HG03060 (cell line): ENCODE data around the gene CDC42EP3.

Source experiments
- ATAC-seq: cut with Tn5 transposase; IDR thresholded peaks from one replicate; pipeline ENCODE4 v1.9.1; 2021; ENCODE audit warnings: low read depth, moderate number of reproducible peaks; ENCODE audit not compliant: unreplicated experiment

CDC42EP3 gene

DNA sequence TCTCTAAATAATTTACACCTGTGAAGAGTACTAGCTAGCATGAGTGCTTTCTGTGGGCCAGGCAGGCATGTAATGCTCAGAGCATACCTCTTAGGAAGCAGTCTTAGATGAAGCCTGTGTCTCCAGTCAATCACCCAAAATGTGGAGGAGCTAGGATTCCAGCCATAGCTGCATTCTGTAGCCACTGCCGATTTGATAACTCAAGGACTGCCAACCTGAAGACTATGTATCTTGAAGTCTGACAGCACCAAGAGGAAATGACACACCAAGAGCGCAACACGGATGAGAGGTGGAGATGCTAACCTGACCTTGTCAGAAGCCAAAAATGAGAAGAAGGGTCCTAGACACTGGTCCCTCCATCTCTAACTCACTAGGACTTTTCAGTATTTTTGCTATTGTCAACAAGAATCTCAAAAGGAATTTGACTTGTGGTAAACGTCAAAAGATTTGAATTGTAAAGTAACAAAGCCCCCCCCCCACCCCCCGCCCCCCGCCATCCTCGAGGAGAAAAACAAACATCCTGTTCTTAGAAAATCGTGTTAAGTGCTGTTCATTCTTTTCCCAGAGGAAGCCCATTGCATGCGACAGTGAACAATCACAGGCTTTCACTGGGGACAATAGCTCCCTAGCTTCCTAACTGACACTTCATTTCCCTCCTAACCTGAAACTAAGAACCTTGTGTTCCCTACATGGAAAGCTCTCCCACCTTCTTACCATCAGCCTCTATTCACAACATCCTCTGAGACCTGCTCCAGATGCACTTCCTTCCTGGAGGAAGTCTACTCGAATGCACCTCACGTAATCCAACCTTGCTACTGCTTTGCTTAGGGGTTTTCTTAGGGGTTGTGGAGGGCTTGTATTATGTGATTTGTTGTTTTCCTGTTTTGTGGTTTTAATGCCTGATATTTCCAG is 14.7 kb downstream of the CDC42EP3 start:
- no peak for ATAC-seq

DNA sequence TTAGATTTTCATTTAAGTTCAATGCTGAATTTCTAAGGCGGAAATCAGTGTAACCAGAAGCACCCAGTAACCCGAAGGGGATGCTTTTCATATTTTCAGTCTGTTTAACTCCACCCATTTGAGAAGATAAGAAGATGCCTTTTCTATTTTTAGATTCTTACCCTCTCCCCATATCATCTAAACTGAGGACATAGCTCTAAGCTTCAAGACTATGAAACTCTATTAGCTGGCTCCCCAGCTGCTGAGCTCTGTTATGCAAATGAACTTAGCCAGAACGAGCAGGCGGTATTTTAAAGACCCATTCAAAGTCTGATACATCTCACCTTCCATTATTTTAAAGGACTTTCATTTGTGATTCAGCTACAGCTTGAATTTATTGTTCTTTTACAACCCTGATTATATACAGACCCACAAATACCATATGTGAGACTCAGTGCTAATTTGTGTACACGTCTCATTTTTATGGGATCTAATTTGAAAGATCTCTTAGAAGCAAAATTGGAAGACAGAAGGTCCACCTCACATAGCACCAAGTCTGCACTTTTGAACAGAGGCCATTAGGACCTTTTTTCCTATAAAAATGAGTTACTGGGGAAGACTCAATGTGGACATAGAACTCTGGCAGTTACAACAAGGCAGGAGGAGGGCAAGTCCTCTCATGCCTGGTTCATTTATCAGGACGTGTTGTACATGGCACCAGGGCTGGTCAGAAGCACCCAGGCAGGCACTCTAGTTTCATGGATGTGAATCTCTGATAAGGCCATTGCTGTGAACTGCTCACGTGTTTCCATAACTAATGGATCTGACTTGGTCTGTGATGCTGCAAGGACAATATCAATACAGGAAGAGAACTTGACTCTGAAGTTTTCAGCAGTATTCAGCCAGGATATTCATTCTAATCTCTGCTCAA is 16.3 kb downstream of the CDC42EP3 start:
- ATAC-seq, result peak; percentile 83

GRCh38 chr2:37654419-37654818 is 17.0 kb downstream of the CDC42EP3 start:
- ATAC-seq, result no peak

DNA sequence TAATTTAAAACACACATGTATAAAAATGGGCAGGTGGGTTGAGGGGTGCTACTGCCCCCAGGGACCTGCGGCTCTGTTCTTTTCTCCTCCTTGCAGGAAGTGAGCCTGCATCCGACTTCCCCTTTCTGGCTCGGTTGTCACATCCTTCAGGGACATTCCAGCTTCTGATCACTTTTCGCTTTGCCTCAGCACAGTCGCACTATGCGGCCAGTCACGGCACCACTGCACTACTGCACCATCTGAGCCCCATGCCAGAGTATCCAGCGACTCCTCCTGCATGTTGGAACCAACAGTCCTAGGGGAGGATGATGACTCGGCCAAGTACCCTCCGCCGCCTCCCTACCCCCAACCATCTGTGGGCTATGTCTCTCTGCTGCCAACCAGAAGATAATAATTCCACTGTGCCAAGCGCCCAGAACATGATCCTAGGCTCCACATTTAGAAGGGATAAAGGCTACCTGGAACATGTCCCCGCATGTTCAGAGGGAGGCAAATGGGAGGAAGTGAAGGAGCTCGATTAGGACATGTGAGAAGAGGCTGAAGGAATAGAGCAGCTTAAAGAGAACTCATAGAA is 17.6 kb downstream of the CDC42EP3 start:
- no peak for ATAC-seq

DNA sequence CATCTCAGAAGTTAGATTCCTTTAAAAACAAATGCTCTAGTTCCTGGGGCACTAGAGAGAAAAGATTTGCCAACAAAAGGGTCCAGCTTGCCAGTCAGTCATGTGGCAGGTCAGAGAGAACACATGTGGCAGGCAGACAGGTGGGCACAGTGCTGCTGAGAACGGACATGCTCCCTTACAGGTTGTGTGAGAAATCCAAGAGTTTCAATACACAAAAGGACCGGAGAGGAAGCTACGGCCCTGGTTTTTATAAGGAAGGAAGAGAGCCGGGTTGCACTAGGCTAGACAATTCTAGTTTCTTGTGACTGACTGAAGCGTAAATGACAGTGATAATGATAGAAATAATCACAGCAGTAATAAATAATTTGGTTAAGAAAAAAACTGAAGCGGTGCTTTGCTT is 18.3 kb downstream of the CDC42EP3 start:
- ATAC-seq, result no peak

DNA sequence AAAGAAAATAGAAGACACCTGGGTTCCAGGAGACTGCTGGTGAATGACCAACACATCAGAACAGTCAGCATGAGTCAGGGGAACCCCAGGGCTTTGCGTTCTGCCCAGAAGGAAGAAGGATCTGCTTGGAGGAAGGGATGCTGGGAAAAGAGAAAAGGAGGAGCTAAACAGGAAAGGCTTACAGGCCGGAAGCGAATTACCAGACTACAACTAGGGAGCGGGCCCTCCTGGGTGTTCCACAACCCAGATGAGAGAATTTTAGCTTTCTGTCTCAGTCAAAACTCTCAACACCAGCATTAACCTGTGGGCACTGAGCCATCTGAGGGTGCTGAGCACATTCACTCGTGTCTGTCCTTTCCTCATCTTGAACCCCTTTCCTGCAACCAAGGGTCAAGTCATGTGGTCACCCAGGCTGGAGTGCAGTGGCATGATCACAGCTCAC is 19.2 kb downstream of the CDC42EP3 start:
- no peak for ATAC-seq

DNA sequence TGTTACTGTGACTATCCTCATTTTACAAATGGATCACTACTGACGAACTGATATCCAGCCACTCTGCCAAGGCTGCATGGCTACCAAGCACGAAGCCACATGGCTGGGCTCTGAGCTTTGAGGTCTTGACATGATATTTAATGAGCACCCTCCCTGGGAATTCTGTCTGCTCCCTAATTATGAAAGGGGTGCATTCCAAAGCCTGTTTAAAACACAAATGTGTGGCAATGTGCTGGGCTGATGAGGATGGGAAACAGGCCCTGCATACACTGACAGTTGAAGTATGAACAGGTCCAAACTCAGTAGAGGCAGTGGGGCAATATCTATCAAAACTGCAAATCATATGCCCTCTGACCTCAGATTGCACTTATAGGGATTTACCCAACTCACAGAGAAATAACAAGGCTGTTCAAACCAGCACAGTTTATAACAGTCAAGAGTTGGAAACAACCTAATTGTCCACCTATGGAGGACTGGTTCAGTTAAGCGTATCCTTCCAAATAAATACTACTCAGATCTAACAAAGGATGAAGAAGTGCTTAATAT is 20.8 kb downstream of the CDC42EP3 start:
- no peak for ATAC-seq

DNA sequence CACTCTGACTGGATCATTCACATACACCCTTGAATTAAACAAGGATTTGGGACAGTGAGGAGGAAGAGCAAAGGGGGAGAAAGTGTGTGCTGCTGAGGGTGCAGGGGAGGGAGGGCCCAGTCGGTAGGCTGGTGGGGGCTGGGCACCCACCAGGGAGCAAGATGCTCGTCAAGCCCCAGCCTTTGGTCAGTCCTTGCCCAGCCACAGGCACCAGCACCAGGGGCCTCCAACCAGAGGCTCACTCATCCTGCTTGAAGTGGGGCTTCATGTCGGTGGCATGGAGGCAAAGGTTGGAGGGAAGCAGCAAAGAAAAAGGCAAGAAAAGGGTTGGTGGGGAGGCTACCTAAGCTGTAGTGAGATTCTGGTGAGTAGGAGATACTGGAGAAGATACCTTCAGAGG is 21.9 kb downstream of the CDC42EP3 start:
- no peak for ATAC-seq

DNA sequence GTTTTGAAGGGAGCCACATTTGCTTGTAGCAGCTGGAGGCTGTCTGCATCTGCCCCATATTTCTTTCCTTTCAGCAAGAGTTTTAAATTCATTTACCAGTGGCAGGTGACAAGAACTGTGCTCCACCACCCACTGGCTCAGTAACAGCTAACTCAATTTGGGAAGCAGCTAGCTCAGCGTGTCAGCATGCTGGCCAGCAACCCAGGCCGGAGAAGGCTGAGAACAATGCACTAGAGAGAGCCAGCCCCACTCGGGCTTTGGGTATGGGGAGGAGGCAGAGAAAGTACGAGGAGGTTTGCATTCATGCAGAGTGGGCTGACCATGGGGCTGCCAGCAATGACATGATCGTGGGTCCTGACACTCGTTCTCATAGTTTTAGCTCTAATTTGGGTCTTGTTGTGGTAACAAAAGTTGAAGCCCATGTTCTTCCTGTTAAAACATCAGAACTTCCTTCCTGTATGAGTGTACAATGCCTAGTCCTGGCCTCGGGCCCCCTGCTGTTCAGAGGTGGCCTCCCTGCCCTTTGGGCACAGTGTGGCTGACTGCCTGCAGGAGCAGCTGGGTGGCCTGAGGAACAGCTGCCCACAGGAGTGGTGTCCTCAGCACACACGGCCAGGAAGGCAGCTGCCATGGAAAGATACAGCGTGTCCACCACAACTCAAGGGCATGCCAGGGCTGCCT is 23.0 kb downstream of the CDC42EP3 start:
- ATAC-seq, result no peak

GRCh38 chr2:37647971-37648330 is 23.5 kb downstream of the CDC42EP3 start:
- ATAC-seq, result no peak

DNA sequence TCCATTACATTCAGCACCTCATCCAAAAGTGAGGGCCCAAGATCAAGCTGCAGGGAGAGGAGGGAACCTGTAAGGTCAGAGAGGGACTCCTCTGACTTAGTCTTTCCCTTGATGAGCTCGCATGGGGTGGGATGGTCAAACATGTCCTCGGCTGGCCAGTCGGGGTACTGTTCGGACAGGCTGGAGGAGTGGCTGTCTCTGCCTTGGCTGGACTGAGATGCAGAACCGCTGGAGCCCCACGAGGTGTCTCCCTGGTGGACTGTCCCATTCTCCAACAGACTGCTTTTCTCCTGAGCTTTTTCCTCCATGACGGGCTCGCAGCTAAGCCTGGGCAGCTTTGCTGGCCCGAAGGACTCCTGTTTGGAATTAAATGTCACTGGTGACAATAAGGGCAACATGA is 25.6 kb downstream of the CDC42EP3 start:
- ATAC-seq, result no peak

DNA sequence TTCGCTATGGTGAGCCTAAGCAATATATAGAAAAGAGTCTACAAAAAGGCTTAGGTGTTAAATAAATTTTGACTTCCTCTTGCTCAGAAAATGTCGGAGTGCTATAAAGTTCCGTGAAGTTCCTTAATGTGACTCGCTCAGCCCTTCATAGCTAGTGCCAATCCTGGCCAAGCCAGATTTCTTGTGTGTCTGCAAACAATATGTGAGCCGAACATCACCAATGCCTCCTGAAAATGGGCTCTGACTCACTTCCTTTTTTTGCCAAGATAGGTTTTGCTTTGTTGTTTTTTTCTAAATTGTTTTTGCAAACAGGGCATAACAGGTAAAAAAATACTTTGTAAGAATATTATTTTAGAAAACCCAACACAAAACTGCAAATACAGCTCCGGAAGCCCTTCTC is 26.1 kb downstream of the CDC42EP3 start:
- no peak for ATAC-seq

DNA sequence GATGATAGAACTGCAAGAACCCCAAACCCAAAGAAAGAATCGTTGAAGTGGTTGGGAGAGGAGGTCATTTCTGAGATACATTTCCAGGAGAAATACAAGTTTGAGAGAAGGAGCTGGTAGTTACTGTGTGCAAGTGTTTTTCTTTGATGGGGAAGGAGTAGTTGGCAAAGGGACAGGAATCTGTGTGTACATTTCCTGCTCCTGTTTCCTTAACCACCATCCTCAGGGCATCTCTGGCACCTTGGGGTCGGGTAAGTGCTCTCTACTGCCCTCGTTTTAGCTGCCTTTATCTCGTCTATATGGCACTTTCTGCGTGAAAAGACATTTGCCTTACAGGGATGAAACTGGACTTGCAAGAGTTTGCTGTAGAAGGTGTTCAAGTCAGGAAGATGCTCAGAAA is 27.3 kb downstream of the CDC42EP3 start:
- ATAC-seq, result no peak

GRCh38 chr2:37643730-37644078 is 27.7 kb downstream of the CDC42EP3 start:
- ATAC-seq, result no peak

DNA sequence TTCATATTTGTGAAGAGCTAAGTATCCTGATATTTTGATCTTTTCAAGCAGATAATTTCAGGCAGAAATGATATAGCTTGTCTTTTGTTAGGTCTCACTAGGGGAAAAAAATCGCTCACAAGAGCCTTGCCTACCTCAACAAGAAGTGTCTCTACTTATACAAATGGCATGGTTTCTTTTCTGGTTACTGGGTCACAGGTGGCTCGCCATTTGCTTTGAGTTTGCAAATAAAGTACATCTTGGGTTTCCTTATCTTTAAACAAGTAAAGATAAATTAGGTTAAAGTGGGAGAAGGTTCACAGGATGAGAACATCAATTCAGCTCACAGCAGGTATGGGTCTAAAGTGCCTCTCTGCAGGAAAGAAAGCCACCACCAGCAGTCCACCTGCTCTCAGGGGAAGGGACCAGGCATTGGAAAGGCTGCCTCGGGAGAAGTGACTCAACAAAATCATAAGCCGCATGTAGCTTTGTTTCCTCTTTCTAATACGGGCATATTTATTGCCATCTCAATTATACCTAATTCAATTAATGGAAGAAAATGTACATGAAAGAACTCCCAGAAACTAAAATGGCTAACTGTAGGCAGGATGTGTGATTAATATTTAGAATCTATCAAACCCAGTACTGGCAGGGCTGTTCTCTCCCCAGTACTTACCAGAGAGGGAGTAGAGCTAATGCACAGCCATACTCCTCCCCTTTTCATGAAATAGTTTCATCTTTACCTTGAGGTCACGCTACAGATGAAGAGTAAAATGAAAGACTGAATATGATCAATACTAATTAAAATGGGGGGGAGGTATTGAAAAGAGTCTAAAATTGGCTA is 28.3 kb downstream of the CDC42EP3 start:
- ATAC-seq, result no peak

GRCh38 chr2:37641582-37642171 is 29.8 kb downstream of the CDC42EP3 start:
- no peak for ATAC-seq

- ATAC-seq, result no peak
Measured at GRCh38 chr2:37639631-37640030, 31.8 kb downstream of the CDC42EP3 start.

- ATAC-seq, result no peak
Measured at GRCh38 chr2:37638973-37639372, 32.5 kb downstream of the CDC42EP3 start.

- no peak for ATAC-seq
Measured at GRCh38 chr2:37637985-37638384, 33.5 kb downstream of the CDC42EP3 start.
